HG02610 (cell line): ENCODE results near the gene HK3.

Source experiments
- ATAC-seq: cut with Tn5 transposase; IDR thresholded peaks from one replicate; pipeline ENCODE4 v1.9.1; 2021; ENCODE audit warnings: mild to moderate bottlenecking, moderate library complexity; ENCODE audit not compliant: unreplicated experiment

Gene HK3

GRCh38 chr5:176902911-176903664 is 3.9 kb upstream of the HK3 start:
- no peak for ATAC-seq

GRCh38 chr5:176902102-176902814 is 3.1 kb upstream of the HK3 start:
- peak; percentile 6 for ATAC-seq

GRCh38 chr5:176901260-176902101 is 2.3 kb upstream of the HK3 start:
- ATAC-seq, result peak; percentile 72

GRCh38 chr5:176900780-176901204 is 1.6 kb upstream of the HK3 start:
- no peak for ATAC-seq

- ATAC-seq, result no peak
Observed at GRCh38 chr5:176899946-176900779, 1.0 kb upstream of the HK3 start.

GRCh38 chr5:176897263-176897662 is 1.9 kb downstream of the HK3 start:
- no peak for ATAC-seq

- ATAC-seq, result no peak
Observed at GRCh38 chr5:176895831-176896230, 3.3 kb downstream of the HK3 start.

GRCh38 chr5:176894298-176894697 is 4.8 kb downstream of the HK3 start:
- no peak for ATAC-seq

GRCh38 chr5:176892663-176893062 is 6.5 kb downstream of the HK3 start:
- ATAC-seq, result no peak

GRCh38 chr5:176891331-176891958 is 7.7 kb downstream of the HK3 start:
- ATAC-seq, result no peak

- no peak for ATAC-seq
Observed at GRCh38 chr5:176890455-176891330, 8.5 kb downstream of the HK3 start.

GRCh38 chr5:176889321-176890280 is 9.5 kb downstream of the HK3 start:
- no peak for ATAC-seq

GRCh38 chr5:176888865-176889165 is 10.3 kb downstream of the HK3 start:
- no peak for ATAC-seq

GRCh38 chr5:176888016-176888864 is 10.9 kb downstream of the HK3 start:
- no peak for ATAC-seq

GRCh38 chr5:176887252-176887849 is 11.8 kb downstream of the HK3 start:
- no peak for ATAC-seq

- no peak for ATAC-seq
Observed at GRCh38 chr5:176886336-176887251, 12.6 kb downstream of the HK3 start.
